ENCODE data around the gene UBE3A.
"Not testable (repeated sequence)": the region's sequence is repeated elsewhere in the genome, so short reads cannot be mapped to it uniquely, and the experiment has no call there.

Gene UBE3A

GRCh38 chr15:25438601-25439368 is at the start of gene UBE3A:
Gene UBE3A, minus strand, starts transcription at chr15:25439024. Its CDS starts 29,917 bp downstream, at chr15:25409107.
- FAIRE-seq (peak; percentile 79), DNase-seq (ENCODE audit: insufficient read length, low spot score) (peak; percentile 68)

- no peak for FAIRE-seq
These were observed 48.5 kb upstream of the UBE3A start for GRCh38 chr15:25487226-25487884.

GRCh38 chr15:25486051-25486450 is 47.2 kb upstream of the UBE3A start:
- FAIRE-seq (no peak), DNase-seq (ENCODE audit: insufficient read length, low spot score) (no peak)

More at GRCh38 chr15:25487226-25487884, 48.5 kb upstream of the UBE3A start:
- no peak for DNase-seq (ENCODE audit: insufficient read length, low spot score)

- no peak for DNase-seq (ENCODE audit: insufficient read length, low spot score)
- FAIRE-seq, result no peak
These were observed 42.5 kb upstream of the UBE3A start for GRCh38 chr15:25481208-25481859.

GRCh38 chr15:25478313-25478712 is 39.5 kb upstream of the UBE3A start:
- no peak for FAIRE-seq

GRCh38 chr15:25477816-25478215 is 39.0 kb upstream of the UBE3A start:
- DNase-seq (ENCODE audit: insufficient read length, low spot score), result no peak
- FAIRE-seq, result no peak

More at GRCh38 chr15:25478313-25478712, 39.5 kb upstream of the UBE3A start:
- DNase-seq (ENCODE audit: insufficient read length, low spot score), result no peak

- FAIRE-seq, result no peak
- no peak for DNase-seq (ENCODE audit: insufficient read length, low spot score)
These were observed 35.4 kb upstream of the UBE3A start for GRCh38 chr15:25474251-25474650.

GRCh38 chr15:25470230-25470629 is 31.4 kb upstream of the UBE3A start:
- FAIRE-seq, result no peak
- no peak for DNase-seq (ENCODE audit: insufficient read length, low spot score)

- FAIRE-seq (no peak), DNase-seq (ENCODE audit: insufficient read length, low spot score) (no peak)
These were observed 30.6 kb upstream of the UBE3A start for GRCh38 chr15:25469377-25469776.

- no peak for FAIRE-seq
These were observed 29.8 kb upstream of the UBE3A start for GRCh38 chr15:25468611-25469010.

GRCh38 chr15:25465835-25466234 is 27.0 kb upstream of the UBE3A start:
- FAIRE-seq (no peak), DNase-seq (ENCODE audit: insufficient read length, low spot score) (no peak)

More at GRCh38 chr15:25468611-25469010, 29.8 kb upstream of the UBE3A start:
- no peak for DNase-seq (ENCODE audit: insufficient read length, low spot score)

GRCh38 chr15:25464784-25465183 is 26.0 kb upstream of the UBE3A start:
- DNase-seq (ENCODE audit: insufficient read length, low spot score) (no peak), FAIRE-seq (no peak)

GRCh38 chr15:25464383-25464782 is 25.6 kb upstream of the UBE3A start:
- DNase-seq (ENCODE audit: insufficient read length, low spot score) (no peak), FAIRE-seq (no peak)

GRCh38 chr15:25456196-25456595 is 17.4 kb upstream of the UBE3A start:
- FAIRE-seq (no peak), DNase-seq (ENCODE audit: insufficient read length, low spot score) (no peak)

- no peak for DNase-seq (ENCODE audit: insufficient read length, low spot score)
- FAIRE-seq, result no peak
These were observed 16.4 kb upstream of the UBE3A start for GRCh38 chr15:25455226-25455625.

- no peak for FAIRE-seq
These were observed 15.9 kb upstream of the UBE3A start for GRCh38 chr15:25454771-25455170.

GRCh38 chr15:25453246-25453645 is 14.4 kb upstream of the UBE3A start:
- not testable (repeated sequence) for FAIRE-seq; DNase-seq (ENCODE audit: insufficient read length, low spot score)

More at GRCh38 chr15:25454771-25455170, 15.9 kb upstream of the UBE3A start:
- no peak for DNase-seq (ENCODE audit: insufficient read length, low spot score)

GRCh38 chr15:25451501-25451900 is 12.7 kb upstream of the UBE3A start:
- DNase-seq (ENCODE audit: insufficient read length, low spot score), result no peak
- FAIRE-seq, result no peak

- FAIRE-seq (no peak), DNase-seq (ENCODE audit: insufficient read length, low spot score) (no peak)
These were observed 11.3 kb upstream of the UBE3A start for GRCh38 chr15:25450163-25450562.

GRCh38 chr15:25446076-25446475 is 7.3 kb upstream of the UBE3A start:
- DNase-seq (ENCODE audit: insufficient read length, low spot score) (no peak), FAIRE-seq (no peak)

GRCh38 chr15:25445412-25445811 is 6.6 kb upstream of the UBE3A start:
- DNase-seq (ENCODE audit: insufficient read length, low spot score) (no peak), FAIRE-seq (no peak)

All from GM19239 (cell line).